Sigmoid colon (tissue), 3 donors: ENCODE data around the gene DNASE1L1.

ENCODE experiments used
- CTCF ChIP-seq, 4 experiments: fragments of 450-650 bp in 3 of 4; fragments of 200-600 bp in 1 of 4; IDR thresholded peaks; one replicate each; pipeline ENCODE4 v1.5.1; 2016 to 2019; ENCODE audit warnings: antibody characterized with exemption in 4 of 4, mild to moderate bottlenecking in 3 of 4, moderate library complexity in 2 of 4
- POLR2A ChIP-seq, 2 donors: fragments of 450-650 bp; IDR thresholded peaks; one replicate each; pipeline ENCODE4 v1.6.1; 2016; ENCODE audit warnings: antibody characterized with exemption in 2 of 2, mild to moderate bottlenecking in 2 of 2, moderate library complexity in 2 of 2

- TF ChIP-seq CTCF (IDR thresholded peaks at IDR 0.05) (no peak), POLR2A (IDR thresholded peaks at IDR 0.05) (no peak)
Observed at GRCh38 chrX:154444755-154445246, 35.7 kb upstream of the DNASE1L1 start.
